ENCODE results near the gene KL. TPM values are rescaled to one million over a fixed set of nuclear protein-coding genes. Genes with fewer than 3 reads are reported as not detected.

The KL gene
- total RNA-seq, 1 donor from 2014 or later = 1.0 TPM

DNA sequence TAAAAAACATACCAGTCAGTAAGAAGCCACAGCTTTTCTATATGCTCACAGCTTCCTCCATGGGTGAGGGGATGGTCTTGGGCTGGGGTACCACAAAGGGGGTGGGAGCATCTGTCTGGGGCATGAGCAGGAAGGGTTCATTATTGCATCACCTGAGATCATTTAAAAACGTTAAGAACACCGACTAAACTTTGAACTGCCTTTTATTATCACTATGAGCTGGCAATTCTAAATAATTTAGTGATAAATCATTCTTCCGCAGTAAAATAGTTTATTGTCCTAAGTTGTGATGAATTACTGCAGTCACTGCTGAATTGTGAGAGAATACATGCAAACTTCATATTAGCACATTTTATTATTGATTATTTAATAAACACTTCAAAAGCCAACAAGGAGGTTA is 71.6 kb downstream of the KL start:
- DNase-seq = no peak

DNA sequence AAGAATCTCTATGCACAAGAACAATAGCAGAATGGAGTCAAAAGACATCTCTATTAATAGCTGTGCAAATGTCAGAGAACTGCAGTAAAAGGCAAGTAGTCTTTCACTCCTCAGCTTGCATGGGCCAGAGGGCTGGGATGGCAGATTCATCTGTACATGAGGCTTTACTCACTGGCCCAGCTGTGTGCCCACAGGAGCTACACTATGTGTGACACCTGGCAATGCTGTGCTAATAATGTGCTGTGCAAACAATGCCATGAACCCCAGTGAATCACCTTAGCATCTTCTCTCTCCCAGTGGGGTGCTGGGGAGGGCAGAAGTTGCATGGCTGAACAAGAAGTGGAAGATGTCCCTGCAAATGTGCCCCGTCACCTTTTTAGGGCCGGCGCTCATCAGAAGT is 73.1 kb downstream of the KL start:
- no peak for DNase-seq

DNA sequence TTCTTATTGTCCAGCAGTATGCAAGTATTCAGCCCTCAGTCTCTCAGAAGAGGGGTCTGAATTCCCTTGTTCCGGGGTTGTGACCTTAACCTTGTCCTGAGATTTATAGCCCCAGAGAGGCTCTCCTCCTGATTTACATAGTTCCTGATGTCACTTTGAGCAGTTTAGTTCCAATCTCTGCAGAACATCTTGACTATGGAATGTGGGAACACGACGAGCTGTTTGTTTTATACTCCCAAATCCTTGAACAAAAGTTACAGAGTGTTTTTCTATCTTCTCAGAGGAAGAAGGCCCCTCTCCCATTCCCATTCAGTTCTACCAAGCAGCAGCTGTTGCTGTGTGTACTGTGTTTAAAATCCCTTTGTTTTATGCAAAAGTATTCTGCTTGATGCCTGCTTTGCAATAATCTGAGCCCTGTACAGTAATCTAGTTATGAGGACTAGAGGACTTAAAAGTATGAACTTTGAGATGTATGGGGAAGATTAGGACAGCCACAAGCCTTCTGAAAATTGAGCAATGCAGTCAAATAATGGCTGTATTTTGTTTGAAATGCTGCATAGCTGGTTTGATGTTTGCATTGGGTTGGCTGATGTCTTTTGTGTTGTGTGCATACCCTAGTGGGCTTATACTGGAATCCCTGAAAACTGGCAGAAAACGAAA is 74.7 kb downstream of the KL start:
- peak; percentile 69 for DNase-seq

- no peak for DNase-seq
These were observed 75.2 kb downstream of the KL start for GRCh38 chr13:33091415-33091774.

- DNase-seq = peak; percentile 86
These were observed 76.1 kb downstream of the KL start for GRCh38 chr13:33092073-33092987.

DNA sequence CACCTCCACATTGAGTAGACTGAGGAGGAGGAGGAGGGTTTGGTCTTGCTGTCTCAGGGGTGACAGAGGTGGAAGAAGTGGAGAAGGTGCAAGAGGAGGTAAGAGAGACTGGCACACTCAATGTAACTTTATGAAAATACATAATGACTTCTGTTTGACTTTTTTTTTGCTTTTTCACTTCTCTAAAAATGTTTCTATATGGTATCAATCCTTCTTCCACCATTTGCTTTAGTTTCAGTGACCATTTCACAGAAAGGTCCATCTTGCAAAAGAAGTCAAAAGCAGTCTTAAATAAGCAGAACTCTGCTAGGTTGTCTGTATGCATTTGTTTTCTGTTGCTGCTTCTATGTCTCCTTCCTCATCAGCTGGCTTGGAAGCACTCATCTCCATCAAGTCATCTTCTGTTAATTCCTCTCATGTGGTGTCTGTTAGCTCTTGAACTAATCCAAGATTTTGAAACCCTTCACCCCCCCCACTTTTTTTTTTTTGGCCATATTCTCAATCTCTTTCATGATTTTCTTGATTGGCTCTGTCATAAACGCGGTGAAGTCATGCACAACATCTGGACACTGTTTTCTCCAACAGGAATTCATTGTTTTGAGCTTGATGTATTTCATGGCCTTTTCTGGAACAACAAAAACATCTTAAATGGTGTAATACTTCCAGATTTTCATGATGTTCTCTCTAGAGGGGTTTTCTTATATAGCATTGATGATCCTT is 80.8 kb downstream of the KL start:
- no peak for DNase-seq

DNA sequence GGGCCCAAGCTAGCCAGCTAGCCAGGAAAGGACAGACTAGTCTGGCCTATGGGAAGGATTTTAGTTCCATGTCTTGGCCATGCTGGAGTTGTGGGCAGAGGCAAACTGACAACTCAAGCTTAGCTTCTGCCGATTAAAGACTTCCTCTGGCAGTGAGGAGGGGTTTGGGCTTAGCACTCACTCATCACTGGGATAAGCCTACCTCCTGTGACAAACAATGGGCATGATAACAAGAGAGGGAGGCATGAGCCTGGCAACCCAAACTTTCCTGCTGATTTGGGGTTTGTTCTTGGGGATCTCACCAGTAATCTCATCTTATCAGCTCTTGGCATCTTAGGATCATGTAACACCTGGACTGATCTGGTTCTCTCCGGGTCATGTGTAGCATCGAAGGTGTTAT is 83.6 kb downstream of the KL start:
- DNase-seq = no peak

GRCh38 chr13:33100886-33101285 is 84.7 kb downstream of the KL start:
- no peak for DNase-seq

- DNase-seq = no peak
These were observed 85.6 kb downstream of the KL start for GRCh38 chr13:33101835-33102234.

- DNase-seq = no peak
These were observed 87.2 kb downstream of the KL start for GRCh38 chr13:33103457-33103856.

GRCh38 chr13:33105387-33106005 is 89.3 kb downstream of the KL start:
- DNase-seq = no peak

GRCh38 chr13:33106656-33107360 is 90.6 kb downstream of the KL start:
- DNase-seq = no peak

GRCh38 chr13:33107361-33107760 is 91.1 kb downstream of the KL start:
- no peak for DNase-seq

- no peak for DNase-seq
These were observed 92.4 kb downstream of the KL start for GRCh38 chr13:33108620-33109019.

DNA sequence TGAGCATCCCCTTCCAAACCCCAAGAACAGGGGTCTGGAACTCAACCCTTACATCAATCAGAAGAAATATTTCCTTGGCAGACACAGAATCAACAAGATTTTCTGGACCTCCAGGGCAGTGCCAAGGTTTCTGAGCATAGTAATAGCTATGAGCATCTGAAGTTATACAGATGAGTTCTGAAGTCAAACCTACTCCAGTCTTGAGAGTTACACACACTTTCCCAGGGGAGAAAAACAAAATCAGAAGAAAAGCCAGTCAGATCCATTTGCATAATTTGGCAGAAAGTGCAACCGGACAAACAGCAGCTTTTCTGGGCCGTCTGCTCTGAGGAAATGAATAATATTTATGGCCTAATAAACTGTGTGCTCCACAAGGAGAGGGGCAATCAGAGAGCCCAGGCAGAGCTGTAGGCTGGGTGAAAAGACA is 93.1 kb downstream of the KL start:
- DNase-seq = no peak

GRCh38 chr13:33109801-33110200 is 93.6 kb downstream of the KL start:
- DNase-seq = peak; percentile 23

DNA sequence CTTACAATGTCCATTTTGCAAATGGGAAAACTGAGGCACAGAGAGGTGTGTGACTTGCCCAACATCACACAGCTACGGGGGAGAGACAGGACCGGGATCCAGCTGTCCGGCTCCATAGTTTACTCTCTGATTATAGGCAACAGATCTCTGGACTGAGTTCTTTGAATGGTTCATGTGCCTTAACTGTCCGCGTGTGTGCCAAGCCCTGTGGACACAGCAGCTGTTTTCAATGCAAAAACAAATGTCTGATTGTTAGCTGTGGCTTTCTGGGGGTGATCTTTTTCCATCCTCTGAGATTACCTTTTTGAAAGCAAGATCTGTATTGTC is 94.1 kb downstream of the KL start:
- DNase-seq = no peak

DNA sequence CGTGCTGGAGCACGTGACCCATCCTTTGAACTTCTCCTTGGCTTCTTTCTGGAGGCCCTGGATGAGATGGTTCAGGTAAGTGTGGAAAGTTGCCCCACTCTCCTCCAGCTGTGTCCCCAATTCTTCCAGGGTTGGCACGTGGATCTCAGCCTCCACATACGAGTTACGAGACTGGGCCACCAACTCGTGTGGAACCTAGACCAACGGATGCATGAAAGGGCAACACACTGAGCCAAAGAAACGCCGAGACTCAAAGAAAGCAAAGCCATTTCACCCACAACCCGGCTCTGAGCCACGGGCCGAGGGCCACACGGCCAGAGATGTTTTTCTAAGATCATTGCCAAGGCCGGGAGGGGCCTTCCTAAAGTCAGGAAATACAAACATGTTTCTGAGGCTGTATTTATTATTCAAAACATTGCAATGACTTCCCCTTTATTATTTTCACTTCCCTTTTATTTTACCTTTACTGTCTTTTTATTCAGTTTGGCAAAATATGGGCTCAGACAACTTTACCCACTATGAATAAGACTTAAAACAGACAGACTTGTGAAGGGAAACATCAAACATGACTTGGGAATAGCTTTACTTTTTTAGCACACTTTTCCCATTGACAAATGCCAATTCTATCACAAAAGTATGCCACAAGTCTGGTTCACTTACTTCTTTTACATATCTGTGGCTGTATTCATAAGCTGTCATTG is 94.6 kb downstream of the KL start:
- peak; percentile 49 for DNase-seq

- DNase-seq = no peak
These were observed 95.3 kb downstream of the KL start for GRCh38 chr13:33111414-33112110.

DNA sequence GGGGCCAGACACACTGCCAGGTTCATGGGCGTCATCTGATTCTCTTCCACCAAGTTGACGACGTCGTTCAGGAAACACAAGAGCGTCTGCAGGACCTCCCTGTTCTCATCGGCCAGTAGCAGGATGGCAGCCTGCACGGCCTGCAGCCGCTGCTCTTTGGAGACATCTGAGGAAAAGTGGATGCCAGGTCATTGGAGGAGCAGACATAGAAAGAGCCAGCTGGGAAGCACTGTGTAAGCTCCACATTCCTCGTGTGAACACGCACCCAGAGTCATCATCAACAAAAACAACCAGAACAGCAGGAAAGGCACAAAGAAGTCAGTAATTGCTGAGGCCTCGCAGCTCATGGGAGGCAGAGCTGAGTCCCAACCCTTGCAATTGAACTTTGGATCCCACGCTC is 96.5 kb downstream of the KL start:
- DNase-seq = no peak

DNA sequence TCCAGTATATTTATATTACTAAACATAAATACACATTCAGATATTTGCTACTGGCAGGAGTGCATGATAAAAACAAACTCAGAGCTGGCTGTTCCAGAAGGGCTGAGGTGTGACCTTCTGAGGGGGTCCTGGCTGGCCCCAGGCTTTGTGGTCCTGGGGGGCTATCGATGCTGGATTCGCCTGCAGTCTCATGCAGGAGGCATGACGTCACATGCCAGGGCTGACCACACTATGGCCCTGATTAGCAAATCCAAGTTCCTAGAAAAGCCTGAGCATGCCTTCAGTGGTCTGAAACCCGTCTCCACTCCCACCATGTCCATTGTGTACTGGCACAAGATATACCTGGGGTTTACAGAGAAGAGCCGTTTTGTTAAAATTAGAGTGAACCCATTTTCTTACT is 97.9 kb downstream of the KL start:
- no peak for DNase-seq

Data from dermis blood vessel endothelial cell (primary cell).